MCF 10A (cell line): ENCODE measurements around the gene FTCD. TPM values are rescaled to one million over a fixed set of nuclear protein-coding genes. Genes with fewer than 3 reads are reported as not detected.

ENCODE experiments used
- BruUV-seq: library from RNA; stranded (reverse); fragments of 400-500 nt; replicated peaks from 2 replicates; lab custom pipeline; 2021; lab: Mats Ljungman, UMichigan
- CTCF ChIA-PET: fragments of 300-600 bp; sonication (Branson Sonifier 250); formaldehyde crosslinking; extraction: SDS; loops from one replicate; lab custom pipeline; 2021; ENCODE audit warnings: antibody characterized with exemption, inconsistent platforms; lab: Yijun Ruan, JAX
- POLR2A ChIA-PET: fragments of 300-600, 350-650 bp; sonication (Branson Sonifier 250); formaldehyde crosslinking; extraction: SDS; loops from one replicate; lab custom pipeline; 2020; ENCODE audit warnings: antibody characterized with exemption, inconsistent platforms; lab: Yijun Ruan, JAX
- DNase-seq: peaks from one replicate; pipeline ENCODE4 v3.0.0-alpha.2; 2018; ENCODE audit not compliant: unreplicated experiment
- H3K27ac Mint-ChIP-seq: one replicate; pipeline ENCODE4 v1.8.0; 2022; ENCODE audit warnings: mild to moderate bottlenecking, low read depth, mixed read lengths; ENCODE audit not compliant: unreplicated experiment
- H3K27me3 Mint-ChIP-seq: one replicate; pipeline ENCODE4 v1.8.0; 2022; ENCODE audit warnings: mixed read lengths; ENCODE audit not compliant: insufficient read depth, unreplicated experiment
- H3K36me3 Mint-ChIP-seq: one replicate; pipeline ENCODE4 v1.8.0; 2022; ENCODE audit warnings: mild to moderate bottlenecking, moderate library complexity, mixed read lengths; ENCODE audit not compliant: insufficient read depth, unreplicated experiment
- H3K4me1 Mint-ChIP-seq: one replicate; pipeline ENCODE4 v1.8.0; 2022; ENCODE audit warnings: mixed read lengths; ENCODE audit not compliant: insufficient read depth, unreplicated experiment
- H3K4me3 Mint-ChIP-seq: one replicate; pipeline ENCODE4 v1.8.0; 2022; ENCODE audit warnings: mild to moderate bottlenecking, moderate library complexity, mixed read lengths; ENCODE audit not compliant: unreplicated experiment
- H3K9me3 Mint-ChIP-seq: one replicate; pipeline ENCODE4 v1.8.0; 2022; ENCODE audit warnings: mixed read lengths; ENCODE audit not compliant: unreplicated experiment
- CTCF ChIP-seq: fragments of 200-600 bp; IDR thresholded peaks from one replicate; pipeline ENCODE4 v1.8.0; 2022; ENCODE audit warnings: antibody characterized with exemption, mild to moderate bottlenecking; ENCODE audit not compliant: unreplicated experiment
- intact Hi-C: fragments of 100-400 bp; cut with micrococcal nuclease; formaldehyde crosslinking; loops from 2 replicates; pipeline ENCODE4 v1.14.1; 2022
- total RNA-seq: library from RNA; stranded (reverse); gene quantifications from 2 replicates; pipeline ENCODE4 v1.2.3, GENCODE V29; 2022

Gene FTCD
- total RNA-seq, 1 experiment from 2014 or later = not detected

GRCh38 chr21:46168659-46169386 is 13.4 kb upstream of the FTCD start:
- no peaks in the 10 kb centered on the region for H3K36me3 Mint-ChIP-seq
- CTCF ChIA-PET = no interaction called here
- H3K27ac Mint-ChIP-seq = no peak overlapping the region
- no peaks in the 10 kb centered on the region for H3K4me1 Mint-ChIP-seq
- H3K9me3 Mint-ChIP-seq = no peaks in the 10 kb centered on the region
- POLR2A ChIA-PET = no interaction called here
- H3K27me3 Mint-ChIP-seq = no peaks in the 10 kb centered on the region
- no peak for TF ChIP-seq CTCF
- no peak for DNase-seq
- intact Hi-C loops = no loop called here
- no peak overlapping the region for H3K4me3 Mint-ChIP-seq
- BruUV-seq = no TSS peak

- intact Hi-C loops = no loop called here
- Mint-ChIP-seq H3K4me3 (no peak overlapping the region), H3K36me3 (no peaks in the 10 kb centered on the region), H3K4me1 (no peaks in the 10 kb centered on the region), H3K27me3 (no peaks in the 10 kb centered on the region), H3K27ac (no peak overlapping the region), H3K9me3 (no peaks in the 10 kb centered on the region)
- CTCF ChIA-PET = interaction anchor here (0.7 kb wide), 1 partner anchor 21 kb away, joined by 4 read pairs; no protein-coding TSS in a partner anchor
- POLR2A ChIA-PET = interaction anchor here (0.7 kb wide), 1 partner anchor 10 kb away, joined by 4 read pairs; no protein-coding TSS in a partner anchor
- no peak for TF ChIP-seq CTCF
- no peak for DNase-seq
- no TSS peak for BruUV-seq
Observed at GRCh38 chr21:46168238-46168637, 12.9 kb upstream of the FTCD start.

- BruUV-seq = no TSS peak
- no peaks in the 10 kb centered on the region for H3K4me1 Mint-ChIP-seq
- ChIA-PET CTCF (interaction anchor here (0.9 kb wide), 1 partner anchor 22 kb away, joined by 3 read pairs; no protein-coding TSS in a partner anchor), POLR2A (no interaction called here)
- H3K4me3 Mint-ChIP-seq = no peak overlapping the region
- TF ChIP-seq CTCF = no peak
- no peaks in the 10 kb centered on the region for H3K9me3 Mint-ChIP-seq
- intact Hi-C loops = no loop called here
- H3K27me3 Mint-ChIP-seq = no peaks in the 10 kb centered on the region
- no peak overlapping the region for H3K27ac Mint-ChIP-seq
- DNase-seq = no peak
- H3K36me3 Mint-ChIP-seq = no peaks in the 10 kb centered on the region
Observed at GRCh38 chr21:46165098-46165497, 9.7 kb upstream of the FTCD start.

- BruUV-seq = no TSS peak
- intact Hi-C loops = no loop called here
- ChIA-PET CTCF (no interaction called here), POLR2A (no interaction called here)
- Mint-ChIP-seq H3K4me1 (peaks cover 5% of the 10 kb centered on the region), H3K4me3 (no peak overlapping the region), H3K27me3 (no peaks in the 10 kb centered on the region), H3K9me3 (no peaks in the 10 kb centered on the region), H3K27ac (no peak overlapping the region), H3K36me3 (no peaks in the 10 kb centered on the region)
- no peak for TF ChIP-seq CTCF
- DNase-seq = no peak
Observed at GRCh38 chr21:46163380-46163779, 8.0 kb upstream of the FTCD start.
